HL-60 (cell line): ENCODE measurements around the gene PIP5K1B.

Experiments used
- DNase-seq, 2 experiments: peaks; one replicate each; pipeline ENCODE4 v3.0.0-alpha.2; 2010 to 2020; ENCODE audit warnings: low read depth in 1 of 2, low spot score in 1 of 2
- H3K27ac ChIP-seq: fragments of 250-450 bp; sonication (Bioruptor Pico); replicated peaks from 2 replicates; pipeline ENCODE4 v1.5.1; 2020; ENCODE audit warnings: mild to moderate bottlenecking, moderate library complexity
- H3K27me3 ChIP-seq: fragments of 250-450 bp; sonication (Bioruptor Pico); 2 replicates; pipeline ENCODE4 v1.5.1; 2021; ENCODE audit warnings: mild to moderate bottlenecking, moderate library complexity; ENCODE audit not compliant: insufficient read depth, poor library complexity, severe bottlenecking
- H3K4me3 ChIP-seq: replicated peaks from 2 replicates; pipeline ENCODE4 v1.5.1; 2011; ENCODE audit warnings: mild to moderate bottlenecking, control low read depth, low read length; ENCODE audit not compliant: insufficient read depth
- GABPA ChIP-seq: IDR thresholded peaks from 2 replicates; pipeline ENCODE4 v1.6.1; 2012; ENCODE audit warnings: low read depth
- POLR2AphosphoS5 ChIP-seq: IDR thresholded peaks from 2 replicates; pipeline ENCODE4 v1.6.1; 2012; ENCODE audit warnings: low read depth
- SPI1 ChIP-seq: IDR thresholded peaks from 2 replicates; pipeline ENCODE4 v1.6.1; 2012; ENCODE audit warnings: low read depth, mild to moderate bottlenecking, borderline replicate concordance
- TF ChIP-seq, protein P1 (sequence below): IDR thresholded peaks from 2 replicates; pipeline ENCODE4 v1.6.1; 2012; ENCODE audit warnings: low read depth; ENCODE audit not compliant: insufficient replicate concordance
- TF ChIP-seq, protein P2 (sequence below): IDR thresholded peaks from one replicate; pipeline ENCODE4 v1.5.1; 2011; ENCODE audit warnings: low read length, control low read depth, inconsistent platforms; ENCODE audit not compliant: insufficient read depth

PIP5K1B gene

GRCh38 chr9:68951879-68952659 lies 247.0 kb downstream of the PIP5K1B start:
- TF ChIP-seq, protein P1, sequence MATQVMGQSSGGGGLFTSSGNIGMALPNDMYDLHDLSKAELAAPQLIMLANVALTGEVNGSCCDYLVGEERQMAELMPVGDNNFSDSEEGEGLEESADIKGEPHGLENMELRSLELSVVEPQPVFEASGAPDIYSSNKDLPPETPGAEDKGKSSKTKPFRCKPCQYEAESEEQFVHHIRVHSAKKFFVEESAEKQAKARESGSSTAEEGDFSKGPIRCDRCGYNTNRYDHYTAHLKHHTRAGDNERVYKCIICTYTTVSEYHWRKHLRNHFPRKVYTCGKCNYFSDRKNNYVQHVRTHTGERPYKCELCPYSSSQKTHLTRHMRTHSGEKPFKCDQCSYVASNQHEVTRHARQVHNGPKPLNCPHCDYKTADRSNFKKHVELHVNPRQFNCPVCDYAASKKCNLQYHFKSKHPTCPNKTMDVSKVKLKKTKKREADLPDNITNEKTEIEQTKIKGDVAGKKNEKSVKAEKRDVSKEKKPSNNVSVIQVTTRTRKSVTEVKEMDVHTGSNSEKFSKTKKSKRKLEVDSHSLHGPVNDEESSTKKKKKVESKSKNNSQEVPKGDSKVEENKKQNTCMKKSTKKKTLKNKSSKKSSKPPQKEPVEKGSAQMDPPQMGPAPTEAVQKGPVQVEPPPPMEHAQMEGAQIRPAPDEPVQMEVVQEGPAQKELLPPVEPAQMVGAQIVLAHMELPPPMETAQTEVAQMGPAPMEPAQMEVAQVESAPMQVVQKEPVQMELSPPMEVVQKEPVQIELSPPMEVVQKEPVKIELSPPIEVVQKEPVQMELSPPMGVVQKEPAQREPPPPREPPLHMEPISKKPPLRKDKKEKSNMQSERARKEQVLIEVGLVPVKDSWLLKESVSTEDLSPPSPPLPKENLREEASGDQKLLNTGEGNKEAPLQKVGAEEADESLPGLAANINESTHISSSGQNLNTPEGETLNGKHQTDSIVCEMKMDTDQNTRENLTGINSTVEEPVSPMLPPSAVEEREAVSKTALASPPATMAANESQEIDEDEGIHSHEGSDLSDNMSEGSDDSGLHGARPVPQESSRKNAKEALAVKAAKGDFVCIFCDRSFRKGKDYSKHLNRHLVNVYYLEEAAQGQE = no peak
- peak; percentile 74; the same call in 1 of the 2 replicates for TF ChIP-seq SPI1
- Histone ChIP-seq H3K4me3 (no peak overlapping the region), H3K27ac (peak overlapping the region; percentile 21; the same call in 1 of the 2 replicates), H3K27me3 (no peaks in the 10 kb centered on the region)
- peak; percentile 39 to 72 for DNase-seq

GRCh38 chr9:68953771-68954170 lies 248.7 kb downstream of the PIP5K1B start:
- DNase-seq = no peak
- Histone ChIP-seq H3K27ac (no peak overlapping the region), H3K27me3 (no peaks in the 10 kb centered on the region), H3K4me3 (no peak overlapping the region)
- TF ChIP-seq, protein P1 = no peak
- no peak for TF ChIP-seq SPI1
- no peak for TF ChIP-seq GABPA
- TF ChIP-seq, protein P2, sequence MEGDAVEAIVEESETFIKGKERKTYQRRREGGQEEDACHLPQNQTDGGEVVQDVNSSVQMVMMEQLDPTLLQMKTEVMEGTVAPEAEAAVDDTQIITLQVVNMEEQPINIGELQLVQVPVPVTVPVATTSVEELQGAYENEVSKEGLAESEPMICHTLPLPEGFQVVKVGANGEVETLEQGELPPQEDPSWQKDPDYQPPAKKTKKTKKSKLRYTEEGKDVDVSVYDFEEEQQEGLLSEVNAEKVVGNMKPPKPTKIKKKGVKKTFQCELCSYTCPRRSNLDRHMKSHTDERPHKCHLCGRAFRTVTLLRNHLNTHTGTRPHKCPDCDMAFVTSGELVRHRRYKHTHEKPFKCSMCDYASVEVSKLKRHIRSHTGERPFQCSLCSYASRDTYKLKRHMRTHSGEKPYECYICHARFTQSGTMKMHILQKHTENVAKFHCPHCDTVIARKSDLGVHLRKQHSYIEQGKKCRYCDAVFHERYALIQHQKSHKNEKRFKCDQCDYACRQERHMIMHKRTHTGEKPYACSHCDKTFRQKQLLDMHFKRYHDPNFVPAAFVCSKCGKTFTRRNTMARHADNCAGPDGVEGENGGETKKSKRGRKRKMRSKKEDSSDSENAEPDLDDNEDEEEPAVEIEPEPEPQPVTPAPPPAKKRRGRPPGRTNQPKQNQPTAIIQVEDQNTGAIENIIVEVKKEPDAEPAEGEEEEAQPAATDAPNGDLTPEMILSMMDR = no peak
- TF ChIP-seq POLR2AphosphoS5 = no peak

DNA sequence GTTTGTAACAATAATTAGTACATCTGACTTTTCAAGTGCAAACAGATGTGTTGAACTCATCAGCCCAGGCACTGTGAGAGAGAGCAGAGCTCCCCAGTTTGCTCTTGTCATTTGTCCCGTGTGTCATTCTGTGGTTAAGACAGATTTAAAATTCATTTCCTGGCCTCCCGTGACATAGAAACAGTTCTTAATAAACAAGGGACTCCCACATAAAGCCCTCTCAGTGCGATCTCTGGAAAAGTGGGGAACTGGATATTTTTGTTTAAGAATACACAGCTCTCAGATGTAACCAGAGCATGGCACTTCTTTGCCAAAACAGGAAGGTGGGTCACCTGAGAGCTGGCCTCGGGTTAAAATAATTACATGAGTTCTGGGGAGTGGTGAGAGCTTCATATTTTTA lies 250.3 kb downstream of the PIP5K1B start:
- no peak for DNase-seq
- H3K27ac ChIP-seq = no peak overlapping the region
- no peaks in the 10 kb centered on the region for H3K27me3 ChIP-seq
- no peak overlapping the region for H3K4me3 ChIP-seq
- TF ChIP-seq GABPA (no peak), POLR2AphosphoS5 (no peak), SPI1 (no peak)
- TF ChIP-seq, protein P2 = no peak
- TF ChIP-seq, protein P1 = no peak
